Cardiac fibroblast (primary cell): ENCODE measurements around the gene SGSM2.
A peak's percentile ranks its signal among the peaks of the same experiment; 100 is the strongest.

ENCODE experiments used
- DNase-seq, 2 donors: peaks; one replicate each; pipeline versions ENCODE4 v3.0.0 to v3.0.0-alpha.2; 2010; ENCODE audit warnings: low read depth in 2 of 2
- H3K4me3 ChIP-seq, 2 donors: replicated peaks in 1 of 2; 1 replicate in 1 of 2; 2 replicates in 1 of 2; pipeline ENCODE4 v1.5.1; 2011; ENCODE audit warnings: low read depth in 2 of 2, low read length in 2 of 2, mild to moderate bottlenecking in 2 of 2, moderate library complexity in 1 of 2
- TF ChIP-seq, protein P1 (sequence below): IDR thresholded peaks from one replicate; pipeline ENCODE4 v1.5.1; 2011; ENCODE audit warnings: low read depth, mild to moderate bottlenecking, low read length, inconsistent platforms

The SGSM2 gene

GRCh38 chr17:2393954-2394749 lies 56.9 kb downstream of the SGSM2 start:
- TF ChIP-seq, protein P1, sequence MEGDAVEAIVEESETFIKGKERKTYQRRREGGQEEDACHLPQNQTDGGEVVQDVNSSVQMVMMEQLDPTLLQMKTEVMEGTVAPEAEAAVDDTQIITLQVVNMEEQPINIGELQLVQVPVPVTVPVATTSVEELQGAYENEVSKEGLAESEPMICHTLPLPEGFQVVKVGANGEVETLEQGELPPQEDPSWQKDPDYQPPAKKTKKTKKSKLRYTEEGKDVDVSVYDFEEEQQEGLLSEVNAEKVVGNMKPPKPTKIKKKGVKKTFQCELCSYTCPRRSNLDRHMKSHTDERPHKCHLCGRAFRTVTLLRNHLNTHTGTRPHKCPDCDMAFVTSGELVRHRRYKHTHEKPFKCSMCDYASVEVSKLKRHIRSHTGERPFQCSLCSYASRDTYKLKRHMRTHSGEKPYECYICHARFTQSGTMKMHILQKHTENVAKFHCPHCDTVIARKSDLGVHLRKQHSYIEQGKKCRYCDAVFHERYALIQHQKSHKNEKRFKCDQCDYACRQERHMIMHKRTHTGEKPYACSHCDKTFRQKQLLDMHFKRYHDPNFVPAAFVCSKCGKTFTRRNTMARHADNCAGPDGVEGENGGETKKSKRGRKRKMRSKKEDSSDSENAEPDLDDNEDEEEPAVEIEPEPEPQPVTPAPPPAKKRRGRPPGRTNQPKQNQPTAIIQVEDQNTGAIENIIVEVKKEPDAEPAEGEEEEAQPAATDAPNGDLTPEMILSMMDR = no peak
- no peak for DNase-seq
- H3K4me3 ChIP-seq = peak overlapping the region in 1 of 2 donors; percentile 24

DNA sequence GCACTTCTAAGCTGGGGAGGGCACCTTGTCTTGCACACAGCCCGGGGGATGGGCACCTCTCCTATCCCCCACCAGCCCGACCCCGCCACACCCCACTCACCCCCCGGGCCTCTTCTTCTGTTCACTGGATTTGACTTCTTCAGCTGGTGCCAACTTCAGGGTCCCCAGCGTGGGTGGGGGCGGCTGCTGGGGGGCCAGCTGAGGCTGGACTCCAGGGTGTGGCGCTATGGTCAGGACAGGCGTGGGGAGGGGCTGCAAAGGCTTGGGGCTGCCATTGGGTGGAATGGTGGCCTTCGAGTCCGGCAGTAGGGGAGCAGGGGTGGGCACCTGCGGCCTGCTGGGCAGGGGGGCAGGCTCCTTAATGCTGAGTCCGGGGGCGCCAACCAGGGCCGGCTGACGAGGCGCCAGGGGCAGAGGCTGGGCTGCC lies 57.5 kb downstream of the SGSM2 start:
- DNase-seq = no peak
- H3K4me3 ChIP-seq = no peak overlapping the region
- TF ChIP-seq, protein P1 = no peak

DNA sequence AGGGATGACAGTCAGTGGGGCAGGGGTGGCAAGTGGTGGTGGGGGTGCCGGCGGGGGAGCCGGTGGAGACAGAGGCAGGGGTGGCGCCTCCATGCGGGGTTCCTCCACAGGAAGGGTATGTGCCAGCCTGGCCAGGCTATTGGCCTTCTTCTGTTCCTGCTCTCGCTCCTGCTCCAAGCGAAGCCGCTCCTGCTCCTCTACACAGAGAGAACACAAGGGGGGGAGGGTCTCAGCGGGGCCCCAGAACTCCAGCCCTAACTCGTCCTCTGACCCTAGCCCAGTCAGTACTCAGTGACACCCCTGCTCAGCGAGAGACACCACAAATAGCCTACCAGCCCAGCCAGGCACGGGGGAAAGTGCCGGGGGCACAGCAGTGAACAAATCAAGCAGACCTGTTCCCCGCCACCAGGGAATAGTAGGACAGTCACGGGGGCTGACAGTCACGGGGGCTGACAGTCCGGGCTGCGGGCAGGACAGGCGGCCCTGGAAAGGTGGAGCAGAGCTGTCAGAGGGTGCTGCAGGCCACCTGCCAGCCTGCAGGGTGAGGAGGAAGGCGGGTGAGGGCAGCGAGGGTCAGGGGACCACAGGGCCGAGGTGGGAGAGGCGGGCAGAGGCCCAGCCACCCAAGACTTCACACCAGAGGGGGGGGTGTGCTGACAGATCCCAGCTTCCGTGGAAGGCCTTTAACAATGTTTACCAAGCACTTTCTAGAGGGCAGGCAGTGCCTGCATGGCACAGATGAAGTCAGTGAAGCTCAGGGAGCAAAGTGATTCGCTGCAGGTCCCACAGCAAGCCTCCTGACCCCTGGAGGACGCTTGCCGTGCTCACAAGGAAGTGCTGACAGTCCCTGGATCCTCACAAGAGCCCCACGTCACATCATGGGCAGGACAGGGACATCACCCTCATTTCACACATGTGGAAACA lies 58.2 kb downstream of the SGSM2 start:
- peak; percentile 45 to 58 for DNase-seq
- TF ChIP-seq, protein P1 = peak; percentile 4
- H3K4me3 ChIP-seq = peak overlapping the region in 1 of 2 donors; percentile 49

GRCh38 chr17:2396192-2396567 lies 58.9 kb downstream of the SGSM2 start:
- H3K4me3 ChIP-seq = peak overlapping the region; percentile 33 to 49
- TF ChIP-seq, protein P1 = no peak
- DNase-seq = no peak

DNA sequence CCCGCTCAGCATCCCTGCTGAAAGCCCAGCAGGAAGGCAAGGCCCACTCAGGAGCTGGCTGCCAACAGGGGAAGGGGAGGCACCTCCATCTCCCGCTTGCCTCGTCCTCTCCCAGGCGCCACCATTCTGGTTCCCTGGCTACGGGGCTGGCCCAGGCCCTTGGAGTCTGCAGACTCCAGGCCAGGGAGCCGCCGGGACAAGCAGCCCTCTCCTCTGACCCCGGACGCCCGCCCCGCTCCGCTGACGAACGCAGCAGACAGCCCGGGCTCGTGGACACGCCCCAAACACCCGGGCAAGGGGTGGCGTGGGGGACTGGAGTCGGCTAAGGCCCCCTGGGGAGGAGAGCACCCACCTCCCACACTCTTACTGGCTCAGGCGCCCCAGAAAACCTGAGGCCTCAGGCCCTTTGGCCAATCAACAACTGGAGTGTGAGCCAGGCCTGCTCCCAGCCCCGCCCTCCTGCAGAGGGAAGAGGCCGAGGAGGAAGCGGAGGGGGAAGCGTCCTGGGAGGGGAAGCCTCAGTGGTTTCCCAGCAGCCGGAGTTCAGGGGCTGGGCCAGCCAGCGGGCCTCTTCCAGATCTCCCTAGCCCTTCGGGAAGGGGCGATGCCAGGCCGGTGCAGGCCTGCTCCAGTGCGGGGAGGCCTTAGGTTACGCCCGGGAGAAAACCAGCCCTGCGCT lies 59.4 kb downstream of the SGSM2 start:
- TF ChIP-seq, protein P1 = no peak
- peak; percentile 98 to 100 for DNase-seq
- peak overlapping the region; percentile 33 to 49 for H3K4me3 ChIP-seq

DNA sequence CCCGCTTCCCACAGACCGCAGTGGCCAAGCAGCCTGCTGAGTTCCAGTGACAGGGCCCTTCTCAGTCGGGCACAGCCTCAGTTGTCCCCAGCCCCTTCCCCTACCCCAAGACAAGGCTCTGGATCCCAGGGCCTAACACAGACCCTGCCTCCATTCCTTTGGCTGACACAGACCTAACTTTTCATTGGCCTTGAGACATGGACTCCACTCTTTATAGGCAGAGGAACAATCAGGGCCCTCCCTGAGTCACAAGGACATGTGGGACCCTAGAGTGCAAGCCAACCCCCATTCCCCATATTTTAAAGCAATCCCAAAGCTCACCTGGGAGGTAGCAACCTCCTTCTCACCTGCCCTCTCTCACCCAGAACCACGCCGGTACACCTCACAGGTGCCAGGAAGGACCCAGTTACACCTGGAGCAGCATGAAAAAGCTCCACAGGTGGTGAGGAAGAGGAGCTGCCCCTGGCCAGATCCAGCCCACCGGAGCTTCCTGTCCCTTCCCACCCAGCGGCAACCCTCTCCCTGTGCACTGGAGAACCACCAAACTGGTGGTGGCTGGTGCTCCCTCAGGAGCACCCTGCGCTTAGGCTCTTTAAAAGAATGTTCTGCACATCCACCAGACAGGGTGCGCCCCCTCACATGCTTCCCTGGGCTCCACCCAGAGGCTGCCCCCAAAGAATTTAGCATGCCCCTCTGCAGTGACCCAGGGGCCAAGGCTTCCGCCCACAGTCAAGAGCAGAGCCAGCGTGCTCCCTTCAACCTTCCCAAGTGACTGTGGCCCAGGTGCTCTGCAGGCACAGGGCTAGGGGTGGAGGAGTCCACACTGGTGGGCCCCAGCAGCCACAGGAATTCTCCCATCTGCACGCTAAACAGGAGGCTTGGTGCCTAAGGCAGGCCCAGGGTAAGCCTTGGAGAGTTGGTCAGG lies 60.2 kb downstream of the SGSM2 start:
- H3K4me3 ChIP-seq = peak overlapping the region; percentile 3 to 45
- TF ChIP-seq, protein P1 = no peak
- DNase-seq = no peak
